Measurements from ENCODE around the gene TMEM121.

- TF ChIP-seq CTCF (conservative IDR thresholded peaks at IDR 0.05; ENCODE audit: low read depth, low read length) = peak; percentile 85
- TF ChIP-seq EZH2 (IDR thresholded peaks at IDR 0.05; ENCODE audit: low read length, unreplicated experiment) = no peak
- no peak for TF ChIP-seq EZH2phosphoT487 (IDR thresholded peaks at IDR 0.05; ENCODE audit: borderline replicate concordance, low read length)
Measured at GRCh38 chr14:105537580-105538474, 11.4 kb downstream of the TMEM121 start.

Measured in PC-3 (cell line).